NB4 (cell line): ENCODE data around the gene GALNT10.

ENCODE experiments used
- CTCF ChIP-seq: IDR thresholded peaks from one replicate; pipeline ENCODE4 v1.5.1; 2012; ENCODE audit warnings: low read depth, low read length
- MAX ChIP-seq: IDR thresholded peaks from 2 replicates; pipeline ENCODE4 v1.6.1; 2011; ENCODE audit warnings: low read depth, low read length
- MYC ChIP-seq: IDR thresholded peaks from 2 replicates; pipeline ENCODE4 v1.6.1; 2011; ENCODE audit warnings: low read depth, low read length

GRCh38 chr5:154242964-154243376, 52.4 kb downstream of the GALNT10 start:
- no peak for TF ChIP-seq CTCF
- TF ChIP-seq MYC = no peak
- TF ChIP-seq MAX = no peak
